IMR-90 (cell line): ENCODE measurements around the gene KLHL29. TPM values are rescaled to one million over a fixed set of nuclear protein-coding genes. Genes with fewer than 3 reads are reported as not detected.

Experiments used
- ATAC-seq: fragments of 200-7000 bp; cut with Tn5 transposase; 2 replicates; pipeline ENCODE4 v1.9.1; 2020; ENCODE audit warnings: low read depth, mild to moderate bottlenecking, moderate library complexity
- BruUV-seq: library from RNA; stranded (reverse); fragments of 400-500 nt; replicated peaks from 2 replicates; lab custom pipeline; 2021; lab: Mats Ljungman, UMichigan
- CTCF ChIA-PET: fragments of 300-600 bp; formaldehyde crosslinking; extraction: SDS; loops from one replicate; lab custom pipeline; 2021; ENCODE audit warnings: antibody characterized with exemption; lab: Yijun Ruan, JAX
- POLR2A ChIA-PET: fragments of 300-600 bp; sonication (Branson Sonifier 250); formaldehyde crosslinking; loops from one replicate; lab custom pipeline; 2022; ENCODE audit warnings: antibody characterized with exemption; ENCODE audit not compliant: unreplicated experiment; lab: Charles Lee
- DNase-seq: peaks from one replicate; pipeline ENCODE4 v3.0.0; 2013
- H2AFZ ChIP-seq: replicated peaks from 2 replicates; pipeline ENCODE3; 2013; ENCODE audit warnings: low read length, mild to moderate bottlenecking; ENCODE audit not compliant: poor library complexity
- H2AK5ac ChIP-seq: 2 replicates; pipeline ENCODE4 v1.6.1; 2013; ENCODE audit warnings: low read depth, low read length, inconsistent platforms
- H2AK9ac ChIP-seq: replicated peaks from 2 replicates; pipeline ENCODE3; 2013; ENCODE audit warnings: mild to moderate bottlenecking, low read depth, low read length, moderate library complexity; ENCODE audit not compliant: poor library complexity
- H2BK120ac ChIP-seq: 2 replicates; pipeline ENCODE4 v1.6.1; 2013; ENCODE audit warnings: low read depth, low read length, inconsistent platforms
- H2BK15ac ChIP-seq: 3 replicates; pipeline ENCODE4 v1.6.1; 2013; ENCODE audit warnings: low read depth, low read length, inconsistent platforms
- H2BK20ac ChIP-seq: 2 replicates; pipeline ENCODE4 v1.6.1; 2013; ENCODE audit warnings: low read depth, mild to moderate bottlenecking, inconsistent platforms, low read length, moderate library complexity
- H2BK5ac ChIP-seq: 2 replicates; pipeline ENCODE4 v1.6.1; 2013; ENCODE audit warnings: mild to moderate bottlenecking, low read depth, low read length, inconsistent platforms; ENCODE audit not compliant: poor library complexity, severe bottlenecking
- H3K14ac ChIP-seq: replicated peaks from 2 replicates; pipeline ENCODE4 v1.6.1; 2013; ENCODE audit warnings: low read depth, low read length, inconsistent platforms
- H3K18ac ChIP-seq: 2 replicates; pipeline ENCODE4 v1.6.1; 2013; ENCODE audit warnings: low read depth, low read length, control low read depth
- H3K23ac ChIP-seq: 2 replicates; pipeline ENCODE4 v1.6.1; 2013; ENCODE audit warnings: low read depth, low read length, inconsistent platforms
- H3K27ac ChIP-seq: 2 replicates; pipeline ENCODE4 v1.5.1; 2013; ENCODE audit warnings: mild to moderate bottlenecking, control low read depth, low read length; ENCODE audit not compliant: insufficient read depth
- H3K27me3 ChIP-seq: 2 replicates; pipeline ENCODE4 v1.6.1; 2013; ENCODE audit warnings: low read length; ENCODE audit not compliant: control insufficient read depth, insufficient read depth
- H3K36me3 ChIP-seq: 2 replicates; pipeline ENCODE4 v1.6.1; 2013; ENCODE audit warnings: low read length, mixed read lengths; ENCODE audit not compliant: control insufficient read depth, insufficient read depth
- H3K4ac ChIP-seq: 2 replicates; pipeline ENCODE4 v1.6.1; 2013; ENCODE audit warnings: low read depth, low read length, inconsistent platforms
- H3K4me1 ChIP-seq: 2 replicates; pipeline ENCODE4 v1.6.1; 2013; ENCODE audit warnings: low read length, mixed read lengths; ENCODE audit not compliant: control insufficient read depth, insufficient read depth
- H3K4me2 ChIP-seq: 2 replicates; pipeline ENCODE4 v1.6.1; 2013; ENCODE audit warnings: low read depth, mild to moderate bottlenecking, control low read depth, low read length, moderate library complexity
- H3K4me3 ChIP-seq: 2 replicates; pipeline ENCODE4 v1.5.1; 2013; ENCODE audit warnings: low read depth, mild to moderate bottlenecking, control low read depth, low read length, moderate library complexity; ENCODE audit not compliant: insufficient read depth
- H3K56ac ChIP-seq: 2 replicates; pipeline ENCODE4 v1.6.1; 2013; ENCODE audit warnings: low read length, inconsistent platforms; ENCODE audit not compliant: insufficient read depth; ENCODE audit errors: extremely low read depth
- H3K79me1 ChIP-seq, 2 experiments: 2 replicates each; pipeline ENCODE4 v1.6.1; 2013; ENCODE audit warnings: low read length in 2 of 2, inconsistent platforms in 1 of 2, low read depth in 1 of 2
- H3K9ac ChIP-seq: 2 replicates; pipeline ENCODE4 v1.6.1; 2013; ENCODE audit warnings: low read depth, low read length, control low read depth
- H3K9me1 ChIP-seq: 2 replicates; pipeline ENCODE4 v1.6.1; 2013; ENCODE audit warnings: low read length, inconsistent platforms; ENCODE audit not compliant: insufficient read depth
- H3K9me3 ChIP-seq: 2 replicates; pipeline ENCODE4 v1.6.1; 2013; ENCODE audit warnings: low read length; ENCODE audit not compliant: control insufficient read depth, insufficient read depth
- H4K20me1 ChIP-seq: 2 replicates; pipeline ENCODE4 v1.6.1; 2013; ENCODE audit warnings: low read length, inconsistent platforms; ENCODE audit not compliant: insufficient read depth
- H4K5ac ChIP-seq: 2 replicates; pipeline ENCODE4 v1.6.1; 2013; ENCODE audit warnings: mild to moderate bottlenecking, low read depth, low read length, control low read depth
- H4K8ac ChIP-seq, 2 experiments: 2 replicates each; pipeline ENCODE4 v1.6.1; 2013; ENCODE audit warnings: low read depth in 2 of 2, low read length in 2 of 2, control low read depth in 1 of 2, inconsistent platforms in 1 of 2
- H4K91ac ChIP-seq: 2 replicates; pipeline ENCODE4 v1.6.1; 2013; ENCODE audit warnings: low read depth, low read length, inconsistent platforms; ENCODE audit not compliant: insufficient read depth
- BHLHE40 ChIP-seq: fragments of 150-350 bp; IDR thresholded peaks from 2 replicates; pipeline ENCODE4 v1.6.1; 2016; ENCODE audit warnings: mild to moderate bottlenecking, low read depth, low read length
- MAFK ChIP-seq: IDR thresholded peaks from 2 replicates; pipeline ENCODE4 v1.6.1; 2012; ENCODE audit warnings: low read depth, low read length, improper control_type of control experiment
- RAD21 ChIP-seq: IDR thresholded peaks from 2 replicates; pipeline ENCODE4 v1.6.1; 2012; ENCODE audit warnings: low read length, improper control_type of control experiment
- RCOR1 ChIP-seq: IDR thresholded peaks from 2 replicates; pipeline ENCODE4 v1.6.1; 2012; ENCODE audit warnings: mild to moderate bottlenecking, low read length, improper control_type of control experiment; ENCODE audit not compliant: insufficient replicate concordance
- RFX5 ChIP-seq: IDR thresholded peaks from 2 replicates; pipeline ENCODE4 v1.8.0; 2012; ENCODE audit warnings: low read depth, mild to moderate bottlenecking, low read length, moderate library complexity
- SMC3 ChIP-seq: fragments of 150-350 bp; IDR thresholded peaks from 2 replicates; pipeline ENCODE4 v1.6.1; 2016; ENCODE audit warnings: low read depth, mild to moderate bottlenecking, antibody characterized with exemption, low read length, moderate library complexity
- WGBS, 2 experiments: methylation state at CpG; one replicate each; pipeline versions ENCODE4 v1.1.5 to v1.1.7; 2013; ENCODE audit warnings: missing lambda C conversion rate in 2 of 2; ENCODE audit not compliant: insufficient read length in 1 of 2; ENCODE audit errors: extremely low coverage in 2 of 2; 5-methylcytosine and 5-hydroxymethylcytosine counted together
- dilution Hi-C: fragments of 300-500 bp; cut with HindIII; formaldehyde crosslinking; loops from one replicate; pipeline ENCODE4 v1.14.3; 2018; ENCODE audit warnings: low sequenced_read_pairs; ENCODE audit not compliant: unreplicated experiment
- in situ Hi-C: fragments of 300-500 bp; cut with MboI; formaldehyde crosslinking; loops from 3 replicates; pipeline ENCODE4 v1.14.3; 2019; ENCODE audit warnings: low sequenced_read_pairs, inconsistent platforms, mixed read lengths
- intact Hi-C: fragments of 100-400 bp; cut with micrococcal nuclease; formaldehyde crosslinking; loops from 2 replicates; pipeline ENCODE4 v1.10.0; 2022
- polyA plus RNA-seq, 3 experiments: library from polyadenylated mRNA; depleted of rRNA; stranded (reverse); fragments of >200 nt; gene quantifications; 2 replicates each; pipeline ENCODE4 v1.2.3, GENCODE V29; 2012; ENCODE audit warnings: low replicate concordance in 1 of 3
- total RNA-seq: library from RNA; depleted of rRNA; stranded (reverse); fragments of >200 nt; gene quantifications from 2 replicates; pipeline ENCODE4 v1.2.3, GENCODE V29; 2012
- TF ChIP-seq, protein P1 (sequence below): fragments of 150-350 bp; IDR thresholded peaks from 2 replicates; pipeline ENCODE4 v1.6.1; 2016; ENCODE audit warnings: low read depth, mild to moderate bottlenecking, low read length, moderate library complexity, borderline replicate concordance
- TF ChIP-seq, protein P2 (sequence below): conservative IDR thresholded peaks from 2 replicates; pipeline ENCODE4 v1.5.1; 2012; ENCODE audit warnings: mild to moderate bottlenecking, low read depth, low read length, improper control_type of control experiment

The KLHL29 gene
- total and polyA plus RNA-seq, 2 of the 4 experiments (the other 2 are of a cell fraction): 2.0 to 8.0 TPM

DNA sequence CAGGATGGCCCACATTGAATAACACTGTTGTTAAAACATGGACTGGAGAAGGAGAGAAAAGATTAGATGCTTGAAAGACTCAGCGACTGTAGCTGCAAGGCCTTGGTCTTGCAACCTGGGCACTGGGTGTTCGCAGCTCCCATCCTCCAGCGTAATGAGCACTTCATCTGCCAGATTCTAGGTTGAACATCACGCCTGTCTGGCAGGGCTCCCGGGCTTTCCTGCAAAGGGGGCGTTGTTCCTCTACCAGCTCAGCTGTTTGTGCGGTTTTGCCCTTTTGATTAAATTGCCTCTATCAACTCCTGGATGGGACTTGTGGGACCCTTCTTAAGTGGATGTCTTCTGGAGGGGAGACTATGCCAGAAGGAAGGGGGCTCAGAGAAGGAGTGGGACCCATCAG lies 215.4 kb downstream of the KLHL29 start:
- Histone ChIP-seq H3K9me3 (no peaks in the 10 kb centered on the region), H3K4me3 (no peak overlapping the region), H3K4me2 (no peak overlapping the region), H2BK120ac (no peak overlapping the region), H4K5ac (no peak overlapping the region), H3K9me1 (peaks cover 20% of the 10 kb centered on the region), H2AFZ (no peak overlapping the region), H3K27me3 (no peaks in the 10 kb centered on the region), H3K56ac (no peak overlapping the region), H2AK5ac (no peak overlapping the region), H3K9ac (no peak overlapping the region), H2BK15ac (no peak overlapping the region), H3K4me1 (peaks cover 18% of the 10 kb centered on the region), H4K91ac (no peak overlapping the region), H3K23ac (no peak overlapping the region), H4K20me1 (peaks cover 2% of the 10 kb centered on the region; the same call in 1 of the 2 replicates), H3K79me1 (peaks cover 5 to 13% of the 10 kb centered on the region in 2 experiments; a peak in 2 of 4 replicates), H3K14ac (no peak overlapping the region), H2BK20ac (no peak overlapping the region), H3K36me3 (no peaks in the 10 kb centered on the region), H2AK9ac (no peak overlapping the region), H4K8ac (no peak overlapping the region), H3K27ac (no peak overlapping the region), H3K18ac (no peak overlapping the region), H3K4ac (no peak overlapping the region), H2BK5ac (no peak overlapping the region)
- TF ChIP-seq, protein P1, sequence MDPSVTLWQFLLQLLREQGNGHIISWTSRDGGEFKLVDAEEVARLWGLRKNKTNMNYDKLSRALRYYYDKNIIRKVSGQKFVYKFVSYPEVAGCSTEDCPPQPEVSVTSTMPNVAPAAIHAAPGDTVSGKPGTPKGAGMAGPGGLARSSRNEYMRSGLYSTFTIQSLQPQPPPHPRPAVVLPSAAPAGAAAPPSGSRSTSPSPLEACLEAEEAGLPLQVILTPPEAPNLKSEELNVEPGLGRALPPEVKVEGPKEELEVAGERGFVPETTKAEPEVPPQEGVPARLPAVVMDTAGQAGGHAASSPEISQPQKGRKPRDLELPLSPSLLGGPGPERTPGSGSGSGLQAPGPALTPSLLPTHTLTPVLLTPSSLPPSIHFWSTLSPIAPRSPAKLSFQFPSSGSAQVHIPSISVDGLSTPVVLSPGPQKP: no peak
- TF ChIP-seq SMC3 (no peak), RAD21 (no peak), BHLHE40 (no peak), MAFK (no peak), RFX5 (no peak), RCOR1 (no peak)
- TF ChIP-seq, protein P2, sequence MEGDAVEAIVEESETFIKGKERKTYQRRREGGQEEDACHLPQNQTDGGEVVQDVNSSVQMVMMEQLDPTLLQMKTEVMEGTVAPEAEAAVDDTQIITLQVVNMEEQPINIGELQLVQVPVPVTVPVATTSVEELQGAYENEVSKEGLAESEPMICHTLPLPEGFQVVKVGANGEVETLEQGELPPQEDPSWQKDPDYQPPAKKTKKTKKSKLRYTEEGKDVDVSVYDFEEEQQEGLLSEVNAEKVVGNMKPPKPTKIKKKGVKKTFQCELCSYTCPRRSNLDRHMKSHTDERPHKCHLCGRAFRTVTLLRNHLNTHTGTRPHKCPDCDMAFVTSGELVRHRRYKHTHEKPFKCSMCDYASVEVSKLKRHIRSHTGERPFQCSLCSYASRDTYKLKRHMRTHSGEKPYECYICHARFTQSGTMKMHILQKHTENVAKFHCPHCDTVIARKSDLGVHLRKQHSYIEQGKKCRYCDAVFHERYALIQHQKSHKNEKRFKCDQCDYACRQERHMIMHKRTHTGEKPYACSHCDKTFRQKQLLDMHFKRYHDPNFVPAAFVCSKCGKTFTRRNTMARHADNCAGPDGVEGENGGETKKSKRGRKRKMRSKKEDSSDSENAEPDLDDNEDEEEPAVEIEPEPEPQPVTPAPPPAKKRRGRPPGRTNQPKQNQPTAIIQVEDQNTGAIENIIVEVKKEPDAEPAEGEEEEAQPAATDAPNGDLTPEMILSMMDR: no peak
- intact Hi-C loops: no loop called here
- dilution Hi-C loops: no loop called here
- 100% methylated on average over 1 of the region's 7 CpGs; no CpG with 5 or more reads in 1 of the 2 experiments for WGBS, 2 experiments
- in situ Hi-C loops: no loop called here
- no peak for DNase-seq
- ChIA-PET CTCF (no interaction called here), POLR2A (no interaction called here)
- ATAC-seq: no peak
- BruUV-seq: no TSS peak
